ENCODE measurements around the gene HECTD1. TPM values are rescaled to one million over a fixed set of nuclear protein-coding genes. Genes with fewer than 3 reads are reported as not detected.
A peak's percentile ranks its signal among the peaks of the same experiment; 100 is the strongest.
"Not testable (repeated sequence)": the region's sequence is repeated elsewhere in the genome, so short reads cannot be mapped to it uniquely, and the experiment has no call there.

HECTD1 gene
- total RNA-seq, 4 donors from 2014 or later, result 188 to 251 (median 201) TPM

GRCh38 chr14:31207287-31207754 lies 272 bp downstream of the HECTD1 start:
- 0 to 1% methylated on average over 18 to 36 of the region's 59 CpGs for WGBS, 2 donors
- DNase-seq (ENCODE audit: low spot score in 2 of 2), result peak in 1 of 2 donors; percentile 82
- peak overlapping the region; percentile 72 for H3K4me3 ChIP-seq (ENCODE audit: low read depth, poor library complexity, severe bottlenecking)
- intact Hi-C loops (cut with DNase I; ENCODE audit: low total_unique reads), result no loop called here
- no peak for TF ChIP-seq CTCF (IDR thresholded peaks at IDR 0.05)
- no peak for TF ChIP-seq POLR2A (IDR thresholded peaks at IDR 0.05)

DNA sequence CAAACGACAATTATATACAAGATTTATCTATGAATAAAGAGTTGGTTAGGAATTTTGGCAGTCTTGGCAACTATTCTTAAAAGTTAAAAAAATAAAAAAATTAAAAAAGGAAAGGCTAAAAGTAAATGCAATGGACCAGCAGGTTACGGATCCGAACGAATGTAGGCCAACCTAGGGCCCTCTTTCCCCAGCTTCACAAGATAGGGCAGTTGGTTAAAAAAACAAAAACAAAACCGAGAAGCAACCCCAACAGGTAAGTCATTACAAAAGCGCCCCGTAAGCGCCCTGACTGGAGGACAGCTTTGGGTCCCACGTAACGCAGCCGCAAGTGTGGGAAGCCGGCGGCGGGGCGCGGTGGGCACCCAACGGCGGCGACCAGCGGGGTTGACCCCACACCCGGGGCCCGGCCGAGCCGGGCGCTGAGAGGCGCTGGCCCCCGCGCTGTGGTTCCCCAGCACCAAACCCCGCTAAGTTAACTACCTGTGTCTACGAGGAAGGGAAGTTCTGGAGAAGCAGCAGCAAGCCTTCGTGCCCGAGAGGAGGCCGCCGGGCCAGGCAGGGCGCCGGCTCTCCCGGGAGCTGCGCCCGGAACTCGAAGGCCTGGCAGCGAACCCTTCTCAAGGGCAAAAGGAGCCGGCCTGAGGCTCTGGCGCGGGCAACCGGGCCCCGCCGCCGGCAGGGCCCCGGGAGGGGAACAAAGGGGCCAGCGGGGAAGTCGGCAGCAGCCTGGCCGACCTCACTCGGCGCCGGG lies 882 bp downstream of the HECTD1 start:
- WGBS, 2 donors, result 0% methylated on average over 24 to 54 of the region's 55 CpGs
- peak in 1 of 2 donors; percentile 87 for DNase-seq (ENCODE audit: low spot score in 2 of 2)
- peak overlapping the region; percentile 72 for H3K4me3 ChIP-seq (ENCODE audit: low read depth, poor library complexity, severe bottlenecking)
- TF ChIP-seq POLR2A (IDR thresholded peaks at IDR 0.05) (no peak), CTCF (IDR thresholded peaks at IDR 0.05) (no peak)
- intact Hi-C loops (cut with DNase I; ENCODE audit: low total_unique reads), result no loop called here

GRCh38 chr14:31205681-31206535 lies 1.7 kb downstream of the HECTD1 start:
- WGBS, 2 donors, result 5 to 8% methylated on average over 9 of the region's 9 CpGs
- intact Hi-C loops (cut with DNase I; ENCODE audit: low total_unique reads), result no loop called here
- DNase-seq (ENCODE audit: low spot score in 2 of 2), result no peak
- no peak for TF ChIP-seq POLR2A (IDR thresholded peaks at IDR 0.05)
- no peak for TF ChIP-seq CTCF (IDR thresholded peaks at IDR 0.05)
- peak overlapping the region; percentile 72 for H3K4me3 ChIP-seq (ENCODE audit: low read depth, poor library complexity, severe bottlenecking)

GRCh38 chr14:31204593-31205534 lies 2.7 kb downstream of the HECTD1 start:
- no peak overlapping the region for H3K4me3 ChIP-seq (ENCODE audit: low read depth, poor library complexity, severe bottlenecking)
- intact Hi-C loops (cut with DNase I; ENCODE audit: low total_unique reads), result no loop called here
- no peak for DNase-seq (ENCODE audit: low spot score in 2 of 2)
- 23 to 25% methylated on average over 3 of the region's 3 CpGs for WGBS, 2 donors
- no peak for TF ChIP-seq CTCF (IDR thresholded peaks at IDR 0.05)
- TF ChIP-seq POLR2A (IDR thresholded peaks at IDR 0.05), result no peak

- WGBS, 2 donors, result 94% methylated on average over 11 of the region's 11 CpGs
- DNase-seq (ENCODE audit: low spot score in 2 of 2); intact Hi-C loops (cut with DNase I; ENCODE audit: low total_unique reads); H3K4me3 ChIP-seq (ENCODE audit: low read depth, poor library complexity, severe bottlenecking): not testable (repeated sequence)
Measured at GRCh38 chr14:31203899-31204592, 3.5 kb downstream of the HECTD1 start.

Data from lower leg skin (tissue), 4 donors.